ENCODE data around the gene CHD9.

GRCh38 chr16:53207810-53208752 is 153.3 kb downstream of the CHD9 start:
- TF ChIP-seq CTCF (IDR thresholded peaks at IDR 0.05; ENCODE audit: insufficient read depth, low read depth, low read length) (peak; percentile 74), EZH2 (IDR thresholded peaks at IDR 0.05; ENCODE audit: insufficient read depth, low read length) (no peak)

All from astrocyte (in vitro differentiated cells and primary cell).